NCI-H187 (cell line): ENCODE measurements around the gene CYGB.
A peak's percentile ranks its signal among the peaks of the same experiment; 100 is the strongest.
"Not testable (repeated sequence)": the region's sequence is repeated elsewhere in the genome, so short reads cannot be mapped to it uniquely, and the experiment has no call there.

ENCODE experiments used
- DNase-seq, 2 experiments: peaks; one replicate each; lab custom pipeline; 2025; lab: John Stamatoyannopoulos, UW

CYGB gene

DNA sequence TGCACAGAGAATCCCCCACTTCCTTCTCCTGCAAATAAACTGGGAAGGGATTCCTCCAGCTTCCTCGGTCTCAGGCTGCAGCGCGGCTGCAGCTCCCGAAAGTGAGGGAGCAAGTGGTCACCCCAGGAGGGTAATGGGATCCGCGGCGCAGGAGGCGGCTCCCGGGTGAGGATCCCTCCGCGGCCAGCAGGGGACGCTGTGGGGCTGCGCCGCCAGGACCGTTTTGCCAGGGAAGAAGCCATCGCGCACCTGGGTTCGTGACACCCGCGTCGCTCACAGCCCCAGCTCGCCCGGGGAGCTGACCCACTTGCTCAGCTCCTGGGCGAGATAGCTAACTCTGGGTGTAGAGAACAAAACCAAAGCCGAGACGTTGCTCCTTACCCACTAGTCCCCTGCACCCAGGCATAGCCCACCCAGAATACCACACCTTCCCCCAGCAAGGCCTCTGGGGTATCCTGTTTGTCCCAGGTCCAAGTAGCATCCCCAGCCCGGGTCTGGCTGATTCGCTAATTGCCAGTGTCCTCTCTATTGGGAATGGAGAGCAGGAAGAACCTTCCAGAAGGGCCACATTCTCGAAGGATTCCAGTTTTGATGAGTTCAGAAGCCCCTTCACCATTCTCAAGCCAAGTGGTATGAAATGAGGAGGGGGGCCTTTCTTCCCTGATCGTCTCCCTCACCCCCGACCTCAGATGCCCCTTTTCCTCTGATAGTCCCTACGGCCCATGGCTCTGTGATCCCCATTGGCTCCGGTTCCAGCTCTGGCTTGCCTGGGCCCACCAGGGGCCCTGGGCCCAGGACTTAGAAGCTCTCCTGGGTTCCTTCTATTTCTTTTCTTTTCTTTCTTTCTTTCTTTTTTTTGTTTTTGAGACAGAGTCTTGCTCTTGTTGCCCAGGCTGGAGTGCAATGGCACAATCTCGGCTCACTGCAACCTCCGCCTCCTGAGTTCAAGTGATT is 14.1 kb downstream of the CYGB start:
- no peak for DNase-seq

DNA sequence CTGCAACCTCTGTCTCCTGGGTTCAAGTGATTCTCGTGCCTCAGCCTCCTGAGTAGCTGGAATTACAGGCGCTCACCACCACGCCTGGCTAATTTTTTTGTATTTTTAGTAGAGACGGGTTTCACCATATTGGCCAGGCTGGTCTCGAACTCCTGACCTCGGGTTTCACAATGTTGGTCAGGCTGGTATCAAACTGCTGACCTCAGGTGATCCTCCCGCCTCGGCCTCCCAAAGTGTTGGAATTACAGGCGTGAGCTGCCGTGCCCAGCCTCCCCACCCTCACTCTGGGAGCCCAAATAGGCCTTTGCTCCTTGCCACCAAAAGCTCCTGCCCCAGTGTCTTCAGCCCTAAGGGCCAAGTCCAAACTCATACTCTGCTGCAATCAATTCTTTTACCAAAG is 15.8 kb downstream of the CYGB start:
- not testable (repeated sequence) for DNase-seq

DNA sequence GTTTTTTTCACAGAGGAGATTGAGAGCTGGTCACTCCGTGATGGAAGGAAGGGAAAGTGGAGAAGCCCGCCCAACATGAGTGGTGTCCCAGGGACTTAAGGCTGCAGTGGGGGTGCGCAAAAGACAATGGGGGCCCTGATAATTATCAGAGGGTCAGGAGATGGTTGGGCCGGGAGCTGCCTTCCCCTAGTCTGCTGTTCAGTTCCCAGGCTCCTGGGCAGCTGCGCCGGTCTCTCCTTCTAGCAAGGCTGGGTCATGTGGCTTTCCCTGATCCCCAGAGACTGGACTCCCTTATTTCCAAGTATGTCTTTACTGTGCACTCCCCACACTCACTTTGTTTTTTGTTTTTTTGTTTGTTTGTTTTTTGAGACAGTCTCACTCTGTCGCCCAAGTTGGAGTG is 16.2 kb downstream of the CYGB start:
- DNase-seq = no peak

DNA sequence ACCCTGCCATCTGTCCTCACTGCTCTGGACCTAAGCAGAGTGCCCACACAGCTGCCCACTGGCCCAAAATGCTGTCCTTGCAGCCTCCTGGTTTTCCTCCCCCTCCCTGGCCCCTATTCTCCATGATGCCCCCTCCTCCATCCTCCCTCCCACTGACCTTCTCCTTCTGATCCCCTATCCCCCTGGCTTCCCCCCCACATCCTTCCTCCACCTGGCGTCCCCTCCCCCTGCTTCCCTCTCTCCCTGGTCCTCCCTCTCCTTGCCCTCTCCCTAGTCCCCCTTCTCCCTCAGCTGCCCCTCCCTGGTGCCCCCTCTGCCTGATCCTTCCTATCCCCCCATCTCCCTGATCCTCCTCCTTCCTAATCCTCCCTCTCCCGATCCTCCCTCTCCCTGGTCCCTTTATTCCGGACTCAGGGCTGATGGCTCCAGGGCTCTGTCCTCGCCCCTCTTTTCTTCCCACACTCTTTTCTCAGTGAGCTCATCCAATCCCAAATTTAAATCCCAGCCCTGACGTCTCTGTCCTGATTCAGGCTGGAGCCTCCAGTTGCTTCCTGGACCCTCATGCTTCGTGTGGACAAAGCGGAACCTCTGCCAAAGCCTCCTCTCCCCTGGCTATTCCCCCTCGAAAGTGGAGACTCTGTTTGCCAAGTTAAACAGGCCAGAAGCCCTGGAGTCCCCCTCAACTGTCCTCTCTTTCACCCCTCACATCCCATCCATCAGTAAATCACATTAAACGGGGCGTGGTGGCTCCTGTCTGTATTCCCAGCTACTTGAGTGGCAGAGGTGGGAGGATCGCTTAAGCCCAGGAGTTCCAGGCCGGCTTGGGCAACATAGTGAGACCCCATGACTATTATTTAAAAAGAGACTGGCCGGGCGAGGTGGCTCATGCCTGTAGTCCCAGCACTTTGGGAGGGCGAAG is 18.2 kb downstream of the CYGB start:
- DNase-seq = no peak

DNA sequence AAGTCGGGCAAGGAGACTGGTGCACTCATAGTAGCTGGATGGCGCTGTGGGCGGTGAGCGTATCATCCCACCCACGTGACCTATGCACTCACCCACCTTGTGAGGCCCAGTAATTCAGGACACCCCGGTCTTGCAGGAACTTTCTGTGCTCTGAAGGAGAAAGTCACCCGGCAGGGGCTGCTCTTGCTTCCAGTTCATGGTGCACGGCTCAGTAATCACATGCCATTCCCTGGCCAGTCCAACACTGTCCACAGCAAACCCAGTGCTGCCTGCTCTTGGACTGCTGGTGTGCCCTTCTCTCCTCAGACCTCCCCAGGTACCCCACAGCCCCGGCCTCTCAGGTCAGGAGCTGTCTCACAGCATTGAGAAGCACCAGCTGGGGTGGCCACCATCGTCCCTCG is 19.9 kb downstream of the CYGB start:
- DNase-seq = no peak

DNA sequence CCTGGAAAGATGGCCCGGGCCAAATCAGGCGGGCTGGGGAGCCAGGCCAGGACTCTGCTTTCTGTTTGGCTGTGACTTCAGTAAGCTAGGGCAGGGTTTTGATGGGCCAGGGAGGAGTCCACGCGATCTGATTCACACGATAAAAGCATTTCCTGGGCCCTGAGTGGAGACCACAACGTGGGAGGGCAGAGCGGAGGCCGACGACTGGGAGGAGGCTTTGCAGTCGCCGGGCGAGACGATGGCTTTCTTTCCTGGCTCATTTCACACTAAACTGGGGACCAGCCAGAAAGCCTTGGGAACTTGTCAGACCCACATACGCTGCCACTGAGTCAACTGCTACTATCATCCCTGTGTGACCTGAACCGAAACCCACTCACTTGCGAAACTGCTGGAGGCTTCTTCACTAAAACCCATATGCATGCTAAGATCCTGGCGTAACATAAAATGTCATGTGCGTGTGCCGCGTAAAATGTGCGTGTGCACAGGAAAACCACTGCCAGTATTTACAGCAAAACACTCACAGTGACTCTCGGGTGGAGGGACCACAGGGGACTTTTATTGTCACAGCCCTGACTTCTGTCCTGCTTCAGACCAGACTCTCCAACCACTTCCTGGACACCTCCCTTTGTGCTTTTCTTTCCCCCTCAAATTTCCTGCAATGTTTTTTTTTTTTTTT is 22.1 kb downstream of the CYGB start:
- DNase-seq = no peak

DNA sequence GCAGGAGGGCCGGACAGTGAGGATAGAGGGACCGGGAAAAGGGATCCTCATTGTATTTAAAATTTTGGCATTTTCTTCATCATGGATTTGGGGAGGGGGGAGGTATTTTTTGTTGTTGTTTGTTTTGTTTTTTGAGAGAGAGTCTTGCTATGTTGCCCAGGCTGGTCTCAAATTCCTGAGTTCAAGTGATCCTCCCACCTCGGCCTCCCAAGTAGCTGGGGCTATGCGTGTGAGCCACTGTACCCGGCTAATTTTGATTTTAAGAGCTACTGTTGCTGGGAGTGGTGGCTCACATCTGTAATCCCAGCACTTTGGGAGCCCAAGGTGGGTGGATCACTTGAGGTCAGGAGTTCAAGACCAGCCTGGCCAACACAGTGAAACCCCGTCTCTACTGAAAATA is 23.2 kb downstream of the CYGB start:
- DNase-seq = not testable (repeated sequence)

DNA sequence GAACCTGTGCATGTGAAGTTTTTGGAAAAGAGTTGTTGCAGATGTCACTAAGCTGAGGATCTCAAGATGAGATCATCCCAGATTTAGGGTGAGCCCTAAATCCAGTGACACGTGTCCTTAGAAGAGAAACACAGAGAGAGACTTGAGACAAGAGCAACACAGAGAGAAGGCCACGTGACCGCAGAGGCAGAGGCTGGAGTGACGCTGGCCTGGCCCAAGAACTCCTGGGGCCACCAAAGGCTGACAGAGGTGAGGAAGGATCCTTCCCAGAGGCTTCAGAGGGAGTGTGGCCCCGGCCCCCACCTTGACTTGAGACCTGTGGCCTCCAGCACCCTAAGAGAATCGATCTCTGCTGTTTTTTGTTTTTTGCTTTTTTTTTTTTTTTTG is 24.2 kb downstream of the CYGB start:
- DNase-seq = no peak

DNA sequence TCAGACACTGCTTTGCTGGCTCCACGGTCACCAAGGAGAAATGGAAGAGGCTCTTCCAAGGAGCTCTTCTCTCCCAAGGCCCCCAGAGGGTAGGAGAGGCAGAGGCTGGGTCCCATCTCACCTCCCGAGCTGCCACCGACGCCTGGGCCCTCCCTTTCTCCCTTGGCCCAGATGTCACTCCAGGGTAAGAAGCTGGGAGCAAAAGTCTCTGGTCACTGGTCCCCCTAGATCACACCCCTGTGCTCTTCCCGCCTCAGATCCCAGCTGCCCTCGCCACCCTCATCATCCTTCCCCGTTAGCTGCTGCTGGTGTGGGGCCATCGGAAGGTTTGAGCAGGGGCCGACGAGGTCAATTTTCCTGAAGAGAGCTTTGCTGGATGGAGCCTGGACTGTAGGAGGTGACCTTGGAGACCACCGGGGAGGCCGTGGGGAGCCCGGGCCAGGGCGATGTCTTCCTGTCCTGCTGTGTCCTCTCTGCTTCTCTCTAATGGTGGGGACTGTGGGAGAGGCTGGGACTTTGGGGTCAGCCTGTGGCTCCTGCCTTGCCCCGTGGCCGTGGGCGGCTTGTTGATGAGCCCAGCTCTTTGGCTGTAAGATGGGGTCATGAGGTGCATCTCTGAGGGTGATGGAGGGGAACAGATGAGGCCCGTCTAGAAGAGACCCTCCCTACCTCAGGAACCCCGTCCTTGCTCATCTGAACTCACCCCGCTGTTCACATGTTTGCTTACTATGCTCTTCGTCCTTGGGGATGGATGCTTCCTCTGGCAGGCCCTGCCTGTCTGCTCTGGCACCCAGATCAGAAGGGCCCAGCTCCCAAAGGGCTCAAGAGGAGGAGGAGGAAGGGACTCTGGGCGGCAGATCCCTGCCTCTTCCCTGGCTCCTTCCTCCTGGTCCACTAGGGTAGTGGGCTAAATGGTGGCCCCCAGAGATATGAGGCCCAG is 24.9 kb downstream of the CYGB start:
- DNase-seq = no peak

DNA sequence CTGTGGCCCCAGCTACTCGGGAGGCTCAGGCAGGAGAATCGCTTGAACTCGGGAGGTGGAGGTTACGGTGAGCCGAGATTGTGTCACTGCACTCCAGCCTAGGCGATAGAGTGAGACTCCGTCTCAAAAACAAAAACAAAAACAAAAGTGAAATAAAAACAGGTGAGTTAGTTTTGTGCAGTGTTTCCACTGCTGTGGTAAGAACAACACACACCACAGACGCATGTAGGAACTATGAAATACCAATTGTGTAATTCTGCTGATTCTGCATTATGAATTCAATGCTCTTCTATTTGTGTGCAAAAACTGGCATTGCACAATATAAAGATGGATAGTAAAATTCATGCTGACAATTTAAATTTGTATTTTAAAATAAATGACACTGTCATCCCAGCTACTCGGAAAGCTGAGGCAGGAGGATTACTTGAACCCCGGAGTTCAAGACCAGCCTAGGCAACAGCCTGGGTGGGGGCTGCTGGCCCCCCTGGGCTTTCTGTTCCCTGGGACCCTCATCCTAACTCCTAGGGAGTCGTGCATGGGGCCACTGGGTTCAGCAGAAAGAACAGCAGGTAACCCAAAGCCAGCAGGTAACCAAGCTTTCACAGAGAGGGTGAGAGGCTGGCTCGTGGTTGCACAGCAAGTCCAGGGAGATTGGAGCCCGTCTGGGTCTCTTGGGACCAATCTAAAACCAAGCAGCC is 25.7 kb downstream of the CYGB start:
- DNase-seq = no peak

DNA sequence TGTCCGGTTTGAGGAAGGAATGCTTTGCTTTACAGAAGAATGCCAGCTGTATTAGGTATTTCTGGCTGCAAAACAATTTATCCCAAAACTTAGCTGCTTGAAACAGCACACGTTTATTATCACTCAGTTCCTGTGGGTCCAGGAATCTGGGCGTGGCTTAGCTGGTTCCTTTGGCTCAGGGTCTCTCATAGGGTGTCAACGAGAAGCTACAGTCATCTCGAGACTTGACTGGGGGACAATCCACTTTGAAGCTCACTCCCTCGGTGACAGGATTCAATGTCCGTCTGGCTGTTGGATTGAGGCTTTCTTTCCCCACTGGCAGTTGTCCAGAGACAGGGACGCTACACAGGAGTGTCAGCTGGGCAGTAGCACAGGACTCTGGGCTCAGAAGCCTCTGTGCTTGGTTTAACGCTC is 26.7 kb downstream of the CYGB start:
- DNase-seq = no peak

DNA sequence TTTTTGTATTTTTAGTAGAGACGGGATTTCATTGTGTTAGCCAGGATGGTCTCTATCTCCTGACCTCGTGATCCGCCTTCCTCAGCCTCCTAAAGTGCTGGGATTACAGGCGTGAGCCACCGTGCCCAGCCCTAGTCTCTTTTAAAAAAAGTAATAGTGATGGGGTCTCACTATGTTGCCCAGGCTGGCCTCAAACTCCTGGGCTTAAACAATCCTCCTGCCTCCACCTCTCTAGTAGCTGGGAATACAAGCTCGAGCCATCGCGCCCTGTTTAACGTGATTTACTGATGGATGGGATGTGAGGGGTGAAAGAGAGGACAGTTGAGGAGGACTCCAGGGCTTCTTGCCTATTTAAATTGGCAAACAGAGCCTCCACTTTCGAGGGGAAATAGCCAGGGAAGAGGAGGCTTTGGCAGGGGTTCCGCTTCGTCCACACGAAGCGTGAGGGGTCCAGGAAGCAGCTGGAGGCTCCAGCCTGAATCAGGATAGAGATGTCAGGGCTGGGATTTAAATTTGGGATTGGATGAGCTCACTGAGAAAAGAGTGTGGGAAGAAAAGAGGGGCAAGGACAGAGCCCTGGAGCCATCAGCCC is 28.9 kb downstream of the CYGB start:
- not testable (repeated sequence) for DNase-seq

DNA sequence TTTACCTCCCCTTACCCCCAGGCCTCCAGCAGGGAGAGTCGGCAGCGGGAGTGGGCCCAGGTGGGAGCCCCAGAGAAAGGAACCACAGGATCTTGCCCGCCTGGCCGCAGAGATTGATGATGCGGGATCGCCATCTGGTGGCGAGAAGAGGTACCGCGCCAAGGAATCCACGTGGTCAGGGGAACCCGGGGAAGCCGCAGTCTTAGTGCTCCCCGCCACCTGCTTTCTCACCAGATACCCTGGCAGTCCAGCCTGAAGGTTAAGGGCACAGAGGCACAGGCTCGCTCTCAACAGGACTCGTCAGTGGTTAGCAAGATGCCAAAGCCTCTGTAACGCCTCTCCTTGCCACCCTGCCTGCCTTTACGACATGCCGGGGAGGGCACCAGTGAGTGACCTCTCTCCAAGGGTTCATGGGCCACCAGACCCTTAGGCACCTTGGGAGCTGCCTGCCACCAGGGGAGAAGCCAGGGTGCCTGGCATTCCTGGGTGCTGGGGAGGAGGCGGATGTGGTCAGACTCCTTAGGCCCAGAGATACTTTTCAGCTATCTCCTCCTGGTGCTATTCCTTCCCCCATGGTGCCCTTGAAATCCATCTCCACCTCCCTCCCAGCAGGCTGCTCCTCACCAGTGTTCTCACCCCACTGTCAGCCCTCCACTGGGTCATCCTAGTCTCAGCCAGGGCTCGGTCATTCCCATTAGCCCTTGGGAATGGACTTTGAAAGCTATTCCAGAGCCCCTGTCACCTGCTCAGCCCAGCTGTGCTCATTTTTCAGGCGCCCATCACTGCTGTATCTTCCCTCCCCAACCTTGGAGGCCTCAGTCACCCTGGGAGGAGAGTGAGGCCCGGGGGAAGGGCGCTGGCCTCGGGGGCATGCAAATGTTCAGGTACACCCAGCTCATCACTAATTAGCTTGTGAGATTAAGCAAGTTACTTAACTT is 30.8 kb downstream of the CYGB start:
- DNase-seq = peak; percentile 47 to 56

DNA sequence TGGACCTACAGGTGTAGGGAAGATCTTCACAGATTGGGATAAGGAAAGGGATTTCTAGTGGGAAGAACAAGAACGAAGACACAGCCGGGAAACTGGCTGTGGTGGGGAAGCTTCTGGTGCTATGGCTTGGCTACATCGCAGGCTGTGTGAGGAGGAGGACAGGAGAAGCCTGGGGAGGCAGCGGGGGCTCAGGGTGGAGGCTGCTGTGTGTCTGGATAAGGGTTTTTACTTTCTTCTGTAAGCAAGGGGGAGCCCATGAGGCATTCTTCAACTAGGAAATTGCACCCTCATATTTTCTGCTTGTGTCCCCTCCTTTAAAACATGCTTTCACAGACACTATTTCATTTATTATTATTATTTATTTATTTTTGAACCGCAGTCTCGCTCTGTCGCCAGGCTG is 33.4 kb downstream of the CYGB start:
- no peak for DNase-seq

DNA sequence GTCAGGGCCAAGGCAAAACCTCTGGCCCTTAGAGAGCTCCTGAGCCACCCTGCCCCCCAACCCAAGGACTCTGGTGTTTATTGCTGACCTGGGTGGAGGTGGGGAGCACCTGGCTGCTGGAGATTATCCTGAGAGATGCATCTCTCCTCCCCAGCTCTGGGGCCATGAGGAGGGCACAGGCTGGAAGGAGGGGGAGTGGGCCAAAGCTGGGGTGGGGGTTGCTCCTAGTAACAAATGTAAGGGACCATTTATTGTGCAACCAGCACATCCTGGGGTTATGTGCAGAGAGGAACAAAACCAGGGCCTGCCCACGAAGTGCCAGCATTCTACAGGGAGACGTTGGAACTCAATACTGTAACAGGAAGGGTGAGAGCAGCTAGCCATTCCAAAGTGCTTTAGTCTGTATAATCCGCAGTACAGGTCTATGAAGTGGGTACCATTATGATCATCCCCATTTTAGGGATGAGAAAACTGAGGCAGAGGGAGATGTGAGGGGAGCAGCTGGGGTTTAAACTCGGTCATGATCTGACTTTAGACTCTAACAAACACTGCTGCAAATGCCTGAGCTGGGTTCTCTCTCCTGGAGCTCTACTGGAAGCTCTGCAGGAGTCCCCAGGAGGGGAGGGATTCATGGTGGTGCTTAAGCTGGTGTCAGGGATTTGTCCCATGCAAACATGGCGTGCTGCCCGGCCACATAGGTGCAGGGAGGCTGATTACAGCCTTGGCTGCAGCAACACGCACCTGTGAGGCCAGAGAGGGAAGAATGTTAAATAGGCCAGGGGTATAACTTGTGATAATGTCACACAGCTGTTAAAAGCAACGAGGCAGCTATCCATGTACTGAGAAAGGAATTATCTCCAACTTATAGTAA is 34.9 kb downstream of the CYGB start:
- DNase-seq = no peak

DNA sequence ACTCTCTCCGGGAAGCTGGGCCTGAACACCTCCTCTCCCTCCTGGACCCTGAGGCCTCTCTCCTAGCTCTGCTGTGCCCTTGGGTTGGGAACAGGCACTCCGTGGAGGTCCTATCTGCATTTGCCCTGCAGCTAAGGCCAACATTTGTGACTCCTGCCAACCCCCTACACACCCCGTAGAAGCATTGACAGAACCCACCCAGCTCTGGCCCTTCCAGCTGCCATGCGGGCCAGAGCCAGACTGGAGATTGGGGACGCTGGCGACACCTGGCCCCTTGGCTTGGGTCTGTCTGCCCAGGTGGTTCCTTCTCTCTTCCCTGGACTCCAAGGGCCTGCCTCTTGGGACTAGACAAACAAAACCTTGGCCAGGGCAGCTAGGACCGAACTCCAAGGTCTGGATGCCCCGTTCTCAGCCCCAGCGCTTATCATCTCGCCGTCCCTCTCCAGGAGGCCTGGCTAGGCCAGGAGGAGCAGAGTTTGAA is 35.6 kb downstream of the CYGB start:
- no peak for DNase-seq

DNA sequence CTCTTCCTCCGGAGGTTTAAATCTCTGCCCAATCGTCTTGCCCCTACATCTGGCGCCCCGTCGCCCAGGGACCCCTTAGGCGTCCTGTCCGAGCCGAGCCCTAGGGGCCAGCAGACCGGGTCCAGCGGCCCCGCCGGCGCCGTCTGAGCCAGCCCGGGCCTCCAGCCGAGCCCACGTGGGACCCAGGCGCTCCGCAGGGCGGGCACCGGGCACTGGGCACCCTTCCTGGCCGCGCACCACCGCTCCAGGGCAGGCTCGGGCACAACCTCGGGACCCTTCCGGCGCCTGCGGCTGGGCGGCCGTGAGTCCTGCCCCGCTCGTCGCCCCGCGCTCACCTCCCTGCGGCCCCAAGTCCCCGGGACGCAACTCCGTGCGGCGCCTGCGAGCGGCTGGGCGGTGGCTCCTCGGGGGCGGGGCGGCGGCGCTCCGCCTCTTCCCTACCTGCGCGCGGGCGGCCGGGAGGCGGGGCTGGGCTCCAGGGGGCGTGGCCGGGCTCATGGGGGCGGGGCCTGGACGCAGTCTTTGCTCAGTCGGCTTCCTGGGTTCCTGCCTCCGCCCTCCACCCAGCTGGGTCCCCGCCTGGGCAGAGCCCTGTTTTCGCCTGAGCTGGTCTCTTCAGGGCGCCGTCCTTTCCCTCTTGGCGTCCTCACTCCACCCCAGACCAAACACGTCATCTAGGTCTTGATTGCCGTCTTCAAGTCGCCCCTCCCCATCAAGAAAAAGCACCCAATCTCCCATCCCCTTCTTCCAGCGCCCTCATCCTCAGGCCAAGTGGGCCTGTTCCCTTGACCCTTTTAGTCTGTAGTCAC is 36.3 kb downstream of the CYGB start, which contains the start of gene RHBDF2:
TSS of gene RHBDF2 (minus strand) at position 406 of the 809 bp plus-strand sequence. CDS start 19,899 bp downstream, outside the sequence.
- DNase-seq = peak; percentile 32 to 48
